ENCODE measurements around the gene DUS1L. TPM values are rescaled to one million over a fixed set of nuclear protein-coding genes. Genes with fewer than 3 reads are reported as not detected.

Gene DUS1L
- total and polyA plus RNA-seq, 2 donors (not counting 1 experiment from before 2014, with no cell fraction given), result 109 to 241 TPM

DNA sequence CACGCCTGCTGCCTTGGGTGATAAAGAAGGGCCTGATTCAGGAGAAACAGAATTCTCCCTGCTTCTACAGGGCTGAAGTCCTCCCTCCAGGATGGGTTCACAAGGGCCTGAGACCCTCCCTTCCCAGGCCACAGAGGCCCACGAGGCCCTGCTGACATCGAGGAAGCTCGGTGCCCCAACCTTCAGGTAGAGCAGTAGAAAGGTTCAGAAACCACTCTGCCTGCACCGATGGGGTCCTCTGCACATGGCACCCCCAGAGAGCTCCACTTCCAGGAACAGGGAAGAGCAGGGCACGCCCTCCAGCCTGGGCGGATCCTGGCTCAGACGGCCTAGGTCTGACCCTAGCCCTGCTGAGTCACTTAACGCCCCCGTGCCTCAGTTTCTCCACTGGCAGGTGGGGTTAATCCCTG, 43.7 kb downstream of the DUS1L start:
- no peak for DNase-seq
- H3K4me2 ChIP-seq (replicated peaks; ENCODE audit: low read depth, low read length, poor library complexity, severe bottlenecking), result peak overlapping the region; percentile 99
- no peak overlapping the region for H3K27ac Mint-ChIP-seq
- peaks cover 0 to 3% of the 10 kb centered on the region in 2 experiments for H3K36me3 ChIP-seq (replicated peaks in 1 of 2; ENCODE audit: control extremely low read depth in 1 of 2, control insufficient read depth in 1 of 2, extremely low read depth in 1 of 2, insufficient read depth in 2 of 2, low read length in 1 of 2)
- H3K4me3 ChIP-seq (ENCODE audit: control extremely low read depth in 1 of 5, extremely low read depth in 1 of 5, insufficient read depth in 1 of 5, low read depth in 2 of 5, low read length in 4 of 5), result peak overlapping the region; percentile 62 to 88 (median 67)
- ChIA-PET CTCF (interaction anchor here (1.0 to 7.2 kb wide), 6 partner anchors 14 to 155 kb away, joined by 3 to 91 read pairs (median 4); partner anchors contain the start of gene DCXR), POLR2A (interaction anchor here (0.5 to 1.5 kb wide), 3 partner anchors 16 to 317 kb away, joined by 4 to 13 read pairs (median 11); partner anchors contain the start of gene DCXR)
- peaks cover 0 to 6% (median 0%) of the 10 kb centered on the region in 4 experiments for H3K27me3 ChIP-seq (replicated peaks in 1 of 4; ENCODE audit: control extremely low read depth in 1 of 4, control insufficient read depth in 3 of 4, insufficient read depth in 4 of 4, low read length in 3 of 4)
- peaks cover 14 to 33% of the 10 kb centered on the region in 2 donors for H3K4me1 ChIP-seq (ENCODE audit: control insufficient read depth in 2 of 2, insufficient read depth in 2 of 2, low read length in 2 of 2)
- H3K4me3 Mint-ChIP-seq, result peak overlapping the region; percentile 83
- peaks cover 26% of the 10 kb centered on the region for H4K20me1 ChIP-seq (ENCODE audit: control insufficient read depth, insufficient read depth, low read length, poor library complexity, severe bottlenecking)
- H3K4me1 Mint-ChIP-seq, result peaks cover 15% of the 10 kb centered on the region
- under 1% methylated on average over 9 of the region's 10 CpGs for WGBS (ENCODE audit: insufficient coverage)
- no peak overlapping the region for H3K27ac ChIP-seq (ENCODE audit: low read length in 2 of 2)
- TF ChIP-seq, protein P1, sequence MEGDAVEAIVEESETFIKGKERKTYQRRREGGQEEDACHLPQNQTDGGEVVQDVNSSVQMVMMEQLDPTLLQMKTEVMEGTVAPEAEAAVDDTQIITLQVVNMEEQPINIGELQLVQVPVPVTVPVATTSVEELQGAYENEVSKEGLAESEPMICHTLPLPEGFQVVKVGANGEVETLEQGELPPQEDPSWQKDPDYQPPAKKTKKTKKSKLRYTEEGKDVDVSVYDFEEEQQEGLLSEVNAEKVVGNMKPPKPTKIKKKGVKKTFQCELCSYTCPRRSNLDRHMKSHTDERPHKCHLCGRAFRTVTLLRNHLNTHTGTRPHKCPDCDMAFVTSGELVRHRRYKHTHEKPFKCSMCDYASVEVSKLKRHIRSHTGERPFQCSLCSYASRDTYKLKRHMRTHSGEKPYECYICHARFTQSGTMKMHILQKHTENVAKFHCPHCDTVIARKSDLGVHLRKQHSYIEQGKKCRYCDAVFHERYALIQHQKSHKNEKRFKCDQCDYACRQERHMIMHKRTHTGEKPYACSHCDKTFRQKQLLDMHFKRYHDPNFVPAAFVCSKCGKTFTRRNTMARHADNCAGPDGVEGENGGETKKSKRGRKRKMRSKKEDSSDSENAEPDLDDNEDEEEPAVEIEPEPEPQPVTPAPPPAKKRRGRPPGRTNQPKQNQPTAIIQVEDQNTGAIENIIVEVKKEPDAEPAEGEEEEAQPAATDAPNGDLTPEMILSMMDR (IDR thresholded peaks at IDR 0.05), result no peak
- TF ChIP-seq EZH2 (IDR thresholded peaks at IDR 0.05; ENCODE audit: borderline replicate concordance, insufficient read depth, low read depth, low read length, poor library complexity, severe bottlenecking), result no peak
- peaks cover 23% of the 10 kb centered on the region for H3K79me2 ChIP-seq (ENCODE audit: control insufficient read depth, insufficient read depth, low read length)
- no peaks in the 10 kb centered on the region for H3K9me3 Mint-ChIP-seq (ENCODE audit: insufficient read depth)
- H2AFZ ChIP-seq (ENCODE audit: insufficient read depth, low read depth, low read length, poor library complexity, severe bottlenecking), result peak overlapping the region; percentile 91
- H3K27me3 Mint-ChIP-seq, result no peaks in the 10 kb centered on the region
- peak overlapping the region; percentile 90 for H3K9ac ChIP-seq (ENCODE audit: low read length)
- no peak for ATAC-seq (ENCODE audit: low read depth)
- H3K9me3 ChIP-seq (ENCODE audit: control extremely low read depth in 1 of 3, control insufficient read depth in 2 of 3, insufficient read depth in 1 of 3, low read length in 2 of 3), result no peaks in the 10 kb centered on the region
- intact Hi-C loops (cut with micrococcal nuclease), result loop anchor here (1.0 to 2.0 kb wide), 3 partner anchors 29 to 103 kb away; partner anchors contain the start of genes GPS1, RFNG and SIRT7
